GM19467 (cell line): ENCODE data around the gene IPO8.
"Not testable (repeated sequence)": the region's sequence is repeated elsewhere in the genome, so short reads cannot be mapped to it uniquely, and the experiment has no call there.

Experiments used
- ATAC-seq: cut with Tn5 transposase; IDR thresholded peaks from one replicate; pipeline ENCODE4 v1.9.1; 2021; ENCODE audit warnings: mild to moderate bottlenecking, moderate library complexity; ENCODE audit not compliant: unreplicated experiment

The IPO8 gene

GRCh38 chr12:30610718-30611117 is 85.0 kb downstream of the IPO8 start:
- no peak for ATAC-seq

DNA sequence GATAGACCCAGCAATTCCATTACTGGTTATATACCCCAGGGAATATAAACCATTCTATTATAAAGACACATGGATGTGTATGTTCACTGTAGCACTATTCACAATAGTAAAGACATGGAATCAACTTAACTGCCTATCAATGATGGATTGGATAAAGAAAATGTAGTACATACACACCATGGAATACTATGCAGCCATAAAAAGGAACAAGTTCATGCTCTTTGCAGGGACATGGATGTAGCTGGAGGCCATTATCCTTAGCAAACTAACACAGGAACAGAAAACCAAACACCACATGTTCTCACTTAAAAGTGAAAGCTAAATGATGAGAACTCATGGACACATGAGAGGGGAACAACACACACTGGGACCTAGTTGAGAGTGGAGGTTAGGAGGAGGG is 85.8 kb downstream of the IPO8 start:
- ATAC-seq = not testable (repeated sequence)

DNA sequence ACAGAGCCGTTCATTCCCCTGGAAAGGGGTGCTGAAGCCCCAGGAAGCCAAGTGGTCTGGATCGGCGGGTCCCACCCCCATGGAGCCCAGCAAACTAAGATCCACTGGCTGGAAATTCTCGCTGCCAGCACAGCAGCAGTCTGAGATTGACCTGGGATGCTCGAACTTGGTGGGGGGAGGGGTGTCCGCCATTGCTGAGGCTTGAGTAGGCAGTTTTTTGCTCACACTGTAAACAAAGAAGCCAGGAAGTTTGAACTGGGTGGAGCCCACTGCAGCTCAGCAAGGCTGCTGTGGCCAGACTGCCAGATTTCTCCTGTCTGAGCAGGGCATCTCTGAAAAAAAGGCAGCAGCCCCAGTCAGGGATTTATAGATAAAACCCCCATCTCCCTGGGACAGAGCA is 91.4 kb downstream of the IPO8 start:
- ATAC-seq = not testable (repeated sequence)

DNA sequence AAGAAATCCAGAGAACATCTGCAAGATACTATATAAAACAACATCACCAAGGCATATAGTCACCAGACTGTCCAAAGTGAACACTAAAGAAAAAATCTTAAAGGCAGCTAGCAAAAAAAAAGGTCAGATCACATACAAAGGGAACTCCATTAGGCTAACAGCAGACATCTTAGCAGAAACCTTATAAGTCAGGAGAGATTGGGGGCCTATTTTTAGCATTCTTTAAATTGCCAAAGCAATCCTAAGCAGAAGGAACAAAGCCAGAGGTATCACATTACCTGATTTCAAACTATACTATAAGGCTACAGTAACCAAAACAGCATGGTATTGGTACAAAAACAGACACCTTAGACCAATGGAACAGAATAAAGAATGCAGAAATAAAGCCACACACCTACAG is 92.5 kb downstream of the IPO8 start:
- no peak for ATAC-seq

GRCh38 chr12:30602678-30603077 is 93.0 kb downstream of the IPO8 start:
- no peak for ATAC-seq

GRCh38 chr12:30599608-30600007 is 96.1 kb downstream of the IPO8 start:
- ATAC-seq = no peak

DNA sequence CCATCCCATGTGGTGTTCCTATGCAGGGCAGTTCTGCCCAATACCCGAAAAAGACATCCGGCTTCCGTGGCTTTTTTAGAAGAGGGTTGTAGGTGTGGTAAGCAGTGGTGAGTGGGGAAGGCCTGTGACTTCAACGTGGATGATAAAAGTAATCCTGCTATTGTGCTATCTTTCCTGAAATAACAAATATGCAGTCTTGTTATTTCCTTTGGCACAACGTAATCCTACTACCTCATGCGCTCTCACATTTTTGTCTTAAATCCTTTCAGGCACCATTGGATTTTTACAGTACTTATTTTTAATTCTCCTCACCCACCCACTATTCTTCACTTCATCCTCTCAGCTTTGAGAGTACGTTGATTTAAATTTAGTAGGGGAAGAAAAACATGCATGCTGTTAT is 96.8 kb downstream of the IPO8 start:
- no peak for ATAC-seq

- ATAC-seq = no peak
Measured at GRCh38 chr12:30595742-30596141, 99.9 kb downstream of the IPO8 start.

DNA sequence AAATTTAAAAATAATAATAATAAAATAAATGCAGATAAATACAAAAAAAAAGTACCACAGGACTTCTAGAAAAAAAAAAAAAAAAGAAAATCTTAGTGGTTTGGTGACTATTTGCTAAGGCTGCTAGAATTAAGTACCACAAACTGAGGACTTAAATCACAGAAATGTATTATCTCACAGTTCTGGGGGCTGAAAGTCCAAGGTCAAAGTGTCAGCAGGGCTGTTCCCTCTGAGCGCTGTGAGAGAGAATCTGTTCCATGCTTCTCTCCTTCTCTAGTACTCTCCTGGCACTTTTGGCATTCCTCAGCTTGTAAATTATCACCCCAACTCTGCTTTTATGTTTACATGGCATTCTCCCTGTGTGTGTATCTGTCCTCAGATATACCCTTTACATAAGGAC is 101.2 kb downstream of the IPO8 start:
- no peak for ATAC-seq

DNA sequence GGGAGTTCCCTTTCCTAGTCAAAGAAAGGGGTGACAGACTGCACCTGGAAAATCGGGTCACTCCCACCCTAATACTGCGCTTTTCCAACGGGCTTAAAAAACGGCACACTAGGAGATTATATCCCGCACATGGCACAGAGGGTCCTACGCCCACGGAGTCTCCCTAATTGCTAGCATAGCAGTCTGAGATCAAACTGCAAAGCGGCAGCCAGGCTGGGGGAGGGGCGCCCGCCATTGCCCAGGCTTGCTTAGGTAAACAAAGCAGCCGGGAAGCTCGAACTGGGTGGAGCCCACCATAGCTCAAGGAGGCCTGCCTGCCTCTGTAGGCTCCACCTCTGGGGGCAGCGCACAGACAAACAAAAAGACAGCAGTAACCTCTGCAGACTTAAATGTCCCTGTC is 107.1 kb downstream of the IPO8 start:
- ATAC-seq = not testable (repeated sequence)

DNA sequence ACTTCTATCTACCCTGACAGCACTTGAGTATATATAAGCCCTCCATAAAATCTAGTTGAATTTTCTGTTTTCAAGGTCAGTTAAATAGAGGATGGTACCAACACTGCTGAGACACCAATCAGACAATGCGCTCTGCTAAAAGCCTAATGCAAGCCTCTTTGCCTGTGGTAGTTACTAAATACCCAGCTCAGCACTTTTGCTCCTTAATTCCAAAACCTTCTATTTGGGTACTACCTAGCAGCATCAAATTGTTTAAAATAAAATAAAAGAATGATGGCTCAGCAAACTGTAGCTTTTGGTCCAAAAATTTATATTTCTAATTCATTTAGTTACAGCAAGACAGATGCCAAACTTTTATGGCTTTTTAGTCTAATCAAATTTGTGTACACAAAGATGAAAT is 107.9 kb downstream of the IPO8 start:
- ATAC-seq = no peak

DNA sequence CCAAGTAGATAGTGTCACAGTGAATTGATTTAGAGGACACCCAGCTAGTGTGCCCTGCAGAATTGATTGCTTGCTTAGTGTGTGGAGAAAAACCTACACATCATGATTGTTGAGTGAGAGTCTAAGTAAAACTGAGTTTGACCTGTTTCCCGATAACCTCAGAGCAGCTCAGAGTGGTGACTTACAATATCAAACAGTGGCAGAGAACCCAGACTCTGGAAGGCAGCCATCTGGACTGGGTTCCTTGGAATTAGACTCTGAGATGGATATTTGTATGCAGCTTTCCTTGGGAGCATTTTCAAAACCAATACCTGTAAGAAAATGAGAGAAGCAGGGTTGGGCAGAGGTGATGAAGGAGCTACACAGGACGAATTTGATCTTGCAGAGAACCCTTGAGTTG is 109.8 kb downstream of the IPO8 start:
- no peak for ATAC-seq

DNA sequence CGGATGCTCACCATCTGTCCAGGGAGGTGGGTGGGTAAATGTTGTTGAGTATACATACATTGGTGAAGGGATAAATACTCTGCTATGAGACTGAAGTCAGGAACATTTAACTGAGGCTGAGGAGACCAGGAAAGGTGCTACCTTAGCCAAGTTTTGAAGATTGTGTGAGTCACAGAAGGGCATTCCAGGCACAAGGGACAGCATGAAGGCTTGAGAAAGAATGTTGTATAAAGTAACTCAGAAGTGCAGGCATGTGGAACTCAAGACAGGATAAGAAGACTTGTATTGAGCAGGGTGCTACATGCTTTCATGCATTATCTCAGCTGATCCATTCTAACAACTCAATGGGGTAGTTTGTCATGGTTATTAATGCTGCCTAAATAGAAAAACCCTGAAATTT is 112.7 kb downstream of the IPO8 start:
- ATAC-seq = no peak

GRCh38 chr12:30580344-30580743 is 115.3 kb downstream of the IPO8 start:
- no peak for ATAC-seq
